Upper lobe of right lung (tissue), 1 donor: ENCODE measurements around the gene IGFL4. TPM values are rescaled to one million over a fixed set of nuclear protein-coding genes. Genes with fewer than 3 reads are reported as not detected.

Experiments used
- ATAC-seq: fragments of 200-7000 bp; cut with Tn5 transposase; one replicate; pipeline ENCODE4 v1.9.1; 2020; ENCODE audit warnings: mild to moderate bottlenecking, moderate library complexity
- DNase-seq: peaks from one replicate; pipeline ENCODE4 v3.0.0-alpha.2; 2020
- H3K27ac ChIP-seq: fragments of 200-600 bp; one replicate; pipeline ENCODE4 v1.8.0; 2022
- H3K27me3 ChIP-seq: fragments of 200-600 bp; one replicate; pipeline ENCODE4 v1.8.0; 2022; ENCODE audit warnings: mild to moderate bottlenecking
- H3K36me3 ChIP-seq: fragments of 200-600 bp; one replicate; pipeline ENCODE4 v1.8.0; 2022
- H3K4me1 ChIP-seq: fragments of 200-600 bp; one replicate; pipeline ENCODE4 v1.8.0; 2022
- H3K4me3 ChIP-seq: fragments of 200-600 bp; one replicate; pipeline ENCODE4 v1.8.0; 2022; ENCODE audit warnings: mild to moderate bottlenecking
- H3K9me3 ChIP-seq: fragments of 200-600 bp; one replicate; pipeline ENCODE4 v1.8.0; 2022
- intact Hi-C: fragments of 100-400 bp; cut with DNase I; formaldehyde crosslinking; loops from one replicate; pipeline ENCODE4 v1.11.0; 2022
- total RNA-seq: library from RNA; stranded (reverse); fragmentation: NEBNext Ultra II Directional; extraction: Animal tissue kit (Norgen Biotek cat#: 25700); gene quantifications from one replicate; pipeline ENCODE4 v1.2.1, GENCODE V29; 2021
- TF ChIP-seq, protein P1 (sequence below): fragments of 200-600 bp; IDR thresholded peaks from one replicate; pipeline ENCODE4 v1.8.0; 2022; ENCODE audit warnings: antibody characterized with exemption
- donor health status: DM: no; HTN: yes; CAD: no; lungs with severe emphysema.

IGFL4 gene
- total RNA-seq, 1 donor from 2014 or later = not detected

DNA sequence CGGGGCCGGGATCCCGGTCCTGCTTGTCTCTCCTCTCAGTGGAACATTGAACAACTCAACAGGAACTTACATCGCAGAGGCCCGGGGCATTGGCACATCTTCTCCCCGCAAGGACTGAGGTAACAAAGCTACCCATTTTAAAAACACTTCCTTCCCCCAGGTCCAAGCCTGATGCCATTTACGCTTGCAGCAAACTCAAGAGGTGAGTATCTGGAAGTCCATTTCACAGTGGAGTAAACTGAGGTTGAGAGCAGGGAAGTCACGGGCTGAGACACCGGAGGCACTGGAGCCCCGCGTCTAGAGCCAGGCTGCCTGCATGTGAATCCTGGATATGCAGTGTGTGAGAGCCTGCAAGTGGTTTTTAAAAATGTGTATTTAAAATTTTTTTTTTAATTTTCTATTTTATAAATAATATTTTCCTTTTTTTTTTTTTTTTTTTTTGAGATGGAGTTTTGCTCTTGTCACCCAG lies 17.5 kb downstream of the IGFL4 start:
- Histone ChIP-seq H3K9me3 (no peaks in the 10 kb centered on the region), H3K36me3 (no peaks in the 10 kb centered on the region), H3K27me3 (peaks cover 58% of the 10 kb centered on the region), H3K27ac (no peak overlapping the region), H3K4me3 (no peak overlapping the region), H3K4me1 (no peaks in the 10 kb centered on the region)
- TF ChIP-seq, protein P1, sequence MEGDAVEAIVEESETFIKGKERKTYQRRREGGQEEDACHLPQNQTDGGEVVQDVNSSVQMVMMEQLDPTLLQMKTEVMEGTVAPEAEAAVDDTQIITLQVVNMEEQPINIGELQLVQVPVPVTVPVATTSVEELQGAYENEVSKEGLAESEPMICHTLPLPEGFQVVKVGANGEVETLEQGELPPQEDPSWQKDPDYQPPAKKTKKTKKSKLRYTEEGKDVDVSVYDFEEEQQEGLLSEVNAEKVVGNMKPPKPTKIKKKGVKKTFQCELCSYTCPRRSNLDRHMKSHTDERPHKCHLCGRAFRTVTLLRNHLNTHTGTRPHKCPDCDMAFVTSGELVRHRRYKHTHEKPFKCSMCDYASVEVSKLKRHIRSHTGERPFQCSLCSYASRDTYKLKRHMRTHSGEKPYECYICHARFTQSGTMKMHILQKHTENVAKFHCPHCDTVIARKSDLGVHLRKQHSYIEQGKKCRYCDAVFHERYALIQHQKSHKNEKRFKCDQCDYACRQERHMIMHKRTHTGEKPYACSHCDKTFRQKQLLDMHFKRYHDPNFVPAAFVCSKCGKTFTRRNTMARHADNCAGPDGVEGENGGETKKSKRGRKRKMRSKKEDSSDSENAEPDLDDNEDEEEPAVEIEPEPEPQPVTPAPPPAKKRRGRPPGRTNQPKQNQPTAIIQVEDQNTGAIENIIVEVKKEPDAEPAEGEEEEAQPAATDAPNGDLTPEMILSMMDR = no peak
- intact Hi-C loops = no loop called here
- peak; percentile 21 for ATAC-seq
- no peak for DNase-seq

DNA sequence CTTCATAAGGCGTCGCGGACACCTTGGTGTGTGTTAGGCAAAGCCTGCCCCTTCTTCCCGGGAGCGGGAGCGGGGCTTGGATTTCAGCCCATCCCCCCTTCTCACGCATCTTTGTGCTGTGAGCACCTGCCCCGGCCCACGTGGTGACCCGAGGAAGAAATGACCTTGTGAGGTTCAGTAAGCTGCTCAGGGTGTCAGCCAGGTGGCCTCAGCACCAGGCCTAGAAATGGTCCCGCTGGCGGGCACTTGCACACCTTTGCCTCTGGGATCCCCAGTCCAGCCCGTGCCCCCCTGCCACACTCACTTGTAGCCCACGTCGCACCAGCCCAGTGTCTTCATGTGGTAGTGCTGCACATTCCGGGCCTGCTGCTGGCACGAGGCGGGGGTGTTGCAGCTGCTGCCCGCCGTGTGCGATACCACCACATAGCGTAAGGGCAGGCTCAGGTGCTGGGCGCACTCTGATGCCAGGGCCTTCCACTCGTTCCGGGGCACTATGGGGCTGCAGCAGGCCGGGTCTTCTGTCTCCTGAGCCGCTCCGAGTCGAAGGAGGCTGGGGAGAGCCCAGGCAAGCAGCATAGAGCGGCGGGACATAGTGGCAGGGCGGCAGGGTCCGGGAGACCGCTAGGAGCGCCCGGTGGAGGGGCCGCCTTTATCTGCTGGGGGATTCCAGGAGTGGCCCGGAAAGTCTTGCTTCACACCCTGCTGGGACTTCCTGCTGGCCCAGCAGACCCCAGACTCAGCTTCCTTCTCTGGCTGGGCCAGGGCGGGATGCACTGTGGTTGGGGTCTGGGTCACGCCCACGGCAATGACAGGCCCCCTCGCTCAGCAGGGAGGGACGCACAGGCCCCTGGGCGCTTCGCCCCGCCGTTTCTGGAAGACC lies 18.1 kb downstream of the IGFL4 start, which contains the start of gene PGLYRP1:
Gene PGLYRP1 (minus strand): TSS at position 623 of the 880 bp plus-strand sequence. CDS start 32 bp downstream, at position 591.
- TF ChIP-seq, protein P1 = no peak
- H3K27ac ChIP-seq = no peak within 1 kb of the TSS
- no peak for DNase-seq
- H3K36me3 ChIP-seq = no peaks in the 10 kb centered on the region
- intact Hi-C loops = no loop called here
- no peaks in the 10 kb centered on the region for H3K9me3 ChIP-seq
- H3K4me1 ChIP-seq = no peaks in the 10 kb centered on the region
- no peak within 1 kb of the TSS for H3K4me3 ChIP-seq
- H3K27me3 ChIP-seq = peaks cover 53% of the 10 kb centered on the region
- peak; percentile 5 for ATAC-seq

DNA sequence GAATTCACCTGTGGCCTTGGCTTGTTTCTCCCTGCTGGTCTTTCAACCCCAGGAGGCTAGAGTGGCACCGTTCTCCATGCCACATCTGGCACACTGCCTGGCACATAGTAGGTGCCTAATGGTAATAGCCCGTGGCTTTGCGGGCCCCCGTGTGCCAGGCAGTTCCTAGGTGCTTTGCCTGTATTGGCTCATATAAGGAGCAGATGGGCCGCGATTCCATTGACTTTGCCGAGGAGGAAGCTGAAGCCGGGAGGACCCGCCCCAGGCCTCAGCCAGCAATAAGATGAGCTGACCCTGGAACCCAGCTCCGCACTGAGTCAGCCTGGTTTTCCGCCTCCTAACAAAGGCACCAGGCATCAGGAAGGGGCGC lies 18.8 kb downstream of the IGFL4 start:
- H3K27me3 ChIP-seq = peaks cover 51% of the 10 kb centered on the region
- no peak overlapping the region for H3K4me3 ChIP-seq
- no peak for ATAC-seq

DNA sequence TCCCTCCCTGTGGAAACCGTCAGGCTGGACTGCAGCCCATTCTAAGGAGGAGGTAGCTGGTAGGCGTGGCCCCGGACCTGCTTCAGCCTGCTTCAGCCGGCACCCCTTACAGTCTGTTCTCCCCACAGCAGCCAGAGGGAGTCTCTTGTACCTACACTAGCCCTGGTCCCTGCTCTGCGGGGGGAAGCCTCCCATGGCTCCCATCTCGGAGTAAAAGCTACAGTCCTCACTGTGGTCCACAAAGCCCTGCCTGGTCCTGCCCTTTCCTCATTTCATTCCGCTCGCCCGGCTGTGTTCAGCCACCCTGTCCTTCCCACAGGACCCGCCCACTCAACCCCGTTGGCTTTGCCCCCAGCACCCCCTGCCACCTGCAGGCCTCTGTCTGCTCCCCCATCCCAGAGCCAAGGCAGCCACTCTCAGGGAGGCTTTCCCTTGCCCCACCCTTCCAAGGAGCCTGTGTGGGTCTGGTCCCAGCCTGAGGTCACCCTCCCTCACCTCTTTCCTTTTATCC lies 19.2 kb downstream of the IGFL4 start:
- no peaks in the 10 kb centered on the region for H3K9me3 ChIP-seq
- DNase-seq (no peak), ATAC-seq (no peak)
- no peaks in the 10 kb centered on the region for H3K4me1 ChIP-seq
- no peak overlapping the region for H3K4me3 ChIP-seq
- intact Hi-C loops = no loop called here
- no peak overlapping the region for H3K27ac ChIP-seq
- no peaks in the 10 kb centered on the region for H3K36me3 ChIP-seq
- TF ChIP-seq, protein P1 = no peak
- H3K27me3 ChIP-seq = peaks cover 46% of the 10 kb centered on the region

More for the DNA sequence above, 18.8 kb downstream of the IGFL4 start:
- no peaks in the 10 kb centered on the region for H3K9me3 ChIP-seq
- intact Hi-C loops = no loop called here
- no peaks in the 10 kb centered on the region for H3K4me1 ChIP-seq
- H3K36me3 ChIP-seq = no peaks in the 10 kb centered on the region
- DNase-seq = no peak
- TF ChIP-seq, protein P1 = no peak
- H3K27ac ChIP-seq = no peak overlapping the region

DNA sequence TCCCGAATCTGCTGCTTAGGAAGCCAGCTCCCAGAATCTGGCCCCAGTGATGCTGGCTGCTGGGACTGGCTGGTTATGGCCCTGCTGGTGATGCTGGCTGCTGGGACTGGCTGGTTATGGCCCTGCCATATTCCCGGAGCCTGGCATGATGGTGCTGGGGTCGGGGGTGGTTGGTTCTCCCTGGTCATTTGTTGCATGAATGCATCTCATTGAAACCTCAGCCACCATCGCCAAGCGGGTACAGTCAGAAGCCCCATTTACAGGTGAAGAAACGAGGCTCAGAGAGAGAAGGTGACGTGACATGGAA lies 20.0 kb downstream of the IGFL4 start:
- DNase-seq = no peak
- TF ChIP-seq, protein P1 = no peak
- H3K36me3 ChIP-seq = no peaks in the 10 kb centered on the region
- H3K4me3 ChIP-seq = no peak overlapping the region
- H3K27ac ChIP-seq = no peak overlapping the region
- peaks cover 1% of the 10 kb centered on the region for H3K4me1 ChIP-seq
- H3K27me3 ChIP-seq = peaks cover 38% of the 10 kb centered on the region
- intact Hi-C loops = no loop called here
- H3K9me3 ChIP-seq = no peaks in the 10 kb centered on the region
- no peak for ATAC-seq
